GM21528 (cell line): ENCODE results near the gene RPS6KA2.
A peak's percentile ranks its signal among the peaks of the same experiment; 100 is the strongest.

ENCODE experiments used
- ATAC-seq: cut with Tn5 transposase; IDR thresholded peaks from one replicate; pipeline ENCODE4 v1.9.1; 2021; ENCODE audit warnings: mild to moderate bottlenecking, moderate library complexity; ENCODE audit not compliant: unreplicated experiment, low FRiP score

RPS6KA2 gene

GRCh38 chr6:166439366-166440091, 187.5 kb downstream of the RPS6KA2 start:
- ATAC-seq, result no peak

DNA sequence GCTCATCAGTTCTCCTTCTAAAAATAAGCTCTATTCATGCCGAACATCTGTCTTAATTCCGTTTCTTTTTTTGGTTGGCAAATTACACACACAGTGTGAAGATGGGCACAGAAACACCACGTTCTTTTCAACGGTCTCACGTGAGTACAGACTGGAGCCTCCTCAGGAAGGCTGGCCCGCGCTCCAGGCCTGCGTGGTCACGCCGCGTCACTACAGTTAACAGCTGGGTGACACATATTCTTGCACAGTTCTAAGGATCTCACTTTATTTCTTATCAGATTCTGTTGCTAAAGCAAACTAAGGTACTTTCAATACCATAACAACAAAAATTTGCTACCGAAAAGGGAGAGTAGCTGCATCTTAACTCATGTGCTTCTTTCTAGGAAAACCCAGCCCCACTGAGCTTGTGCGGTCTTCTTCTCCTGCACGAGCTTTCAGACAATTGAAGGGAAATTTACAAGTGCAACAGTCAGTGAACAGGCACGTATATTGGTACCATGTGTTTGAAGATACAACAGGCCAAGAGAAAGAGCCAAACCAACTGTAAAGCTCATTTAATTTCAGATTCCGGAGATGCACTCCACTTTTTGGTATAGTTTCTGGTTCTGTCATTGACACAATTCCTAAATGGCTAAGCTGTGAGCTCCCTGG, 188.7 kb downstream of the RPS6KA2 start:
- ATAC-seq, result no peak

GRCh38 chr6:166437661-166438060, 189.4 kb downstream of the RPS6KA2 start:
- ATAC-seq, result no peak

DNA sequence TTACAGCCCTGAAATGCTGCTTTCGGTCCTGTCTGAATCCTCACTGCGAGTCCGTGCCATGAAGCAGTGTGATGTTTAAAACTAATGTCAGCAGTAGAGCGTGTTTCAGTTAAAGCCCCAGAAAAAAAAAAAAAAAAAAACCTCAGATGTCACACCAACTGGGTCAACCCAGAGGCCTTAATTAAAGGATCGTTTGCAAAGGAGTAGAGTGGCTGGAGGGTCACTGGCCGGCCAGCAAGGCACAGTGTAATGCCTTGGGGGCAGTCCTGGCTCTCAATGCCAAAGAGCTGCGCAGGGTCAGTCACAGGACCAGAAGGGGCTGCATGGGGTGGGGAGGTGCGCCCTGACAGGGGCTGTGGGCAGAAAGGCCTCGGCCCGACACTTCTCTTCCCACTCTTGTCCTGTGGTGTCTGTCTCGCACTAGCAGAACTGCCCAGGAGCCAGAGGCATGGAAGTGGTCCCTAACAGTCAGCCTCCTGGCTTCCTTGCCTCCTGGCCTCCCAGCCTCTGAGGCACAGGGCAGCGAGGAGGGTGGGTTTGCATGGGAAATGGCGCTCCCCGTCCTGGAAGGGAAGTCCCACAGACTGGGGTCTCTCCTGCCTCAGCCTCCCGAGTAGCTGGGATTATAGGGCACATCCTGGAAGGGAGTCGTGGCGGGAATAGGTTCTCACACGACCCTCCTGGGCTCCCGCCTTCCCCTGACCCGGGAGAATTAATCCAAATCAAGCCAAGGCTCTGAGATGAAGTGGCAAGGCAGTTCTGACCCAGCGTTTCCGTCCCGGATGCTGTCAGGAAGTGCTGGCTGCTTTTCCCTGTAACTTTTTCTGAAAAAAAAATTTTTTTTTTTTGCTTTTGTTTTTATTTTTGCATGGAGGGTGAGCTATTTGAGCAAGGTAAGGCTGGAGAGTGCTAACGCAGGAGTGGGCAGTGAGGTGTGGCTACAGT, 190.6 kb downstream of the RPS6KA2 start:
- no peak for ATAC-seq

DNA sequence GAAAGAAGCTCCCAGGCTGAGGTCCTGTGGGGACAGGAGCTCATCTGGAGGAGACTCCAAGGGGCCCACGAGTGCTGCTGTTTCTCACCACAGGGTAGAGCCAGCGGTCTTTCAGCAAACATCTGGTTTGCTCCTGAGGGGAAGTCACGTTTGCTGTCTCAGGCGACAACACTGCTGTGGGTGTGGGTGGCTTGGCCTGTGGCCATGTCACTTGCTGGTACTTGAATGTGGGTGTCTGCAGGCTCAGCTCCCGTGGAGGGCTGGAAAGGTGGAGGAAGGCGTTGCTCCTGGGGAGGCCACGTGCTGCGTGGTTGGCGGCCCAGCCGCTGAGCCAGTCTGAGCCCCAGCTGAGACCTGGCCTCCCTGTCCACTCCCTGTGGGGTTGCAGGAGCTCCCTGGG, 191.5 kb downstream of the RPS6KA2 start:
- ATAC-seq, result no peak

DNA sequence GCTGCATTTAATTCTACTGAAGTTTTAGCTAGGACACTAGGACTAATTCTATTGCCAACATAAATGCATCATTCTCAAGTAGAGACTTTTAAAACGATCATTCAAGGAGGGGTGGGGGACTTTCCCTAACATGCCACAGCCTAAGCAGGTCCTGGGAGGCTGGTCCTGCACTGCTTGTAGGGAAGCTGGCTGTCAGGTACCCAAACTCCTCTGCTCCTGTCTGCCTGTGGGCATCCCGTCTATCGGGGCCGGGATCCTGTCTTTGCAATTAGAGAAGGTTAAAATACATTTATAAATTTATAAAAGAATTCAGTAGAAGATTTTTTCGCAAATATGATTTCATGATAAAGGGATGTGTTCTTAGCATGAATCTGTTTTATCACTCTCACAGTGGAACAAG, 192.7 kb downstream of the RPS6KA2 start:
- no peak for ATAC-seq

GRCh38 chr6:166433096-166433495, 194.0 kb downstream of the RPS6KA2 start:
- ATAC-seq, result no peak

DNA sequence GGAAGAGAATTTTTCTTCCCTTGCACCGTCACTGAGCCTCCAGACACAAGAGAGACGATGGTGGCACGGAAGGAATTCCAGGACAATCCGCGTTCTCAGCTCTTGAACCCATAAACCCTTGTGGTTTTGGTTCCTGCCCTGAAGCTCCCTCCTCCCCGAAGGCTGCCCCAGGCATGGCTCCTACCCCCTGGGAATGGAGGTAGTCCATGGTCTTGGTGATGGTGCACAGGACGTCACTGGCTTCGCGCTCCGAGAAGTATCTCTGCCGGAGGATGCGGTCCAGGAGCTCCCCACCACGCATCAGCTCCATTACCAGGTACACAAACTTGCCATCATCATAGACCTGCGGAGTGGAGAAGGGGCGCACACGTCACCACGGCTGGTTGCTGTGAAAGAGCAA, 196.8 kb downstream of the RPS6KA2 start:
- no peak for ATAC-seq

DNA sequence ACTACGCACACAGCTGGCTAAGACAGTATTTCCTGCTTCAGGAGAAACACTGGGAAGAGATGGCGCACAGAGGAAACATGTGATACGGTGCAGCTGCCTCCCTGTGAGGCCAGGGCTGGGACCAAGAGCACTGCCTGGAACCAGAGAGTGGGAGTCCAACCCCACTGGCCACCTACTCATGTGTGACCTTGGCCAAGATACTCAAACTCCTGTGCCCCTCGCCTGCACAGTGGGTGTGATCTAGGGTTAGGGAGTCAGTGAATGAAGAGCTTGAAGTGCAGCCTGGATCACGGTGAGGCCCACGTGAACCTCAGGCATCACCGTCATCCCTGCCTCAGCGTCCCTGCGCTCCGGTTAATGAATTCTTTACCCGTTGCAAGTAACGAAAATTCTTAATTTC, 202.6 kb downstream of the RPS6KA2 start:
- no peak for ATAC-seq

GRCh38 chr6:166423781-166424180, 203.3 kb downstream of the RPS6KA2 start:
- ATAC-seq, result no peak

GRCh38 chr6:166423051-166423745, 203.9 kb downstream of the RPS6KA2 start:
- no peak for ATAC-seq

DNA sequence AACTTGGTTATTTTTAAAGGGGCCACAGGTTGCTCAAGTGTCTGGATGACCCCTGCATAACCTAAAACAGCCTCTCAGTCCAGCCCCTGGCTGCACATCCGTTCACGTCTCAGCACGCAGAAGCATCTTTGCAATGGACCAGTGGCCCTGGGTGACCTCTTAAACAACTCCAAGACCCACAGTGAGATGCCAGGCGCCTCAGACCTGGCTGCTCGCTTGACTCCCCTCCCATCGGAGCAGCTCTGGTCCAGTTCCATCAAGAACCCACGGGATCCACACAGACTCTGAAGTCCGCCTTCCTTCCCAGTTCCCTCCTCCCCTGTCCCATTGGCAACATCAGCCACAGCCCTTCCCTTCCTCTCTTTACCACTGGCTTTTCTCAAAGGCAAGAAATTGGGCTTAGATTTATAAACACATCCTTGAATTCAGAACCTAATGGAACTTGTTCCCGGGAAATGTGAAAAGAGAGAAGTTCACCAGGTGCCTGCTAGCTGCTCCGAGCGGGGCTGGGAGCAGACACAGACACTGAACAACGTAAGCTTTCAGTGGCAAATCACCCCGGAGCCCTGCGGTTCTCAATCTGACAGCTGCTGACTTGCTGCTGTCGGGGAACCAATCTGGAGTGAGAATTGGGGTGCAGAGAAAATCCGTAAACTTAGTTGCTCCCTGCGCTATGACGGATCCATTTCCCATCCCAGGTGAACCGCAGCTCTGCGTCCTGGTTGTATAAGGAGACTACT, 204.7 kb downstream of the RPS6KA2 start:
- no peak for ATAC-seq

GRCh38 chr6:166420351-166420750, 206.7 kb downstream of the RPS6KA2 start:
- no peak for ATAC-seq

GRCh38 chr6:166419717-166420116, 207.3 kb downstream of the RPS6KA2 start:
- peak; percentile 9 for ATAC-seq

- ATAC-seq, result peak; percentile 93
Measured at GRCh38 chr6:166419286-166419685, 207.8 kb downstream of the RPS6KA2 start.

- ATAC-seq, result no peak
Measured at GRCh38 chr6:166418691-166419143, 208.3 kb downstream of the RPS6KA2 start.

- no peak for ATAC-seq
Measured at GRCh38 chr6:166417285-166417691, 209.8 kb downstream of the RPS6KA2 start.

DNA sequence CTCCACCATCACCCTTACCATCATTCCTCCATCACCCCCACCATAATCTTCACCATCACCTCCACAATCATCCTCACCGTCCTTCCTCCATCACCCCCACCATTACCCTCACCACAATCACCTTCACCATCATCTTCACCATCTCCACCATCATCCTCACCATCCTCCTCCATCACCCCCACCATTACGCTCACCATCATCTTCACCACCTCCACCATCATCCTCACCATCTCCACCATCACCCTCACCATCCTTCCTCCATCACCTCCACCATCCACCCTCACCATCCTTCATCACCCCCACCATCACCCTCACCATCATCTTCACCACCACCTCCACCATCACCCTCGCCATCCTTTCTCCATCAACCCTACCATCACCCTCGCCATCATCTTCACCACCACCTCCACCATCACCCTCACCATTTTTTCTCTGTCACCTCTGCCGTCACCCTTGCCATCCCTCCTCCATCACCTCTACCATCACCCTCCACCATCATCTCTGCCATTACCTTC, 211.2 kb downstream of the RPS6KA2 start:
- no peak for ATAC-seq

DNA sequence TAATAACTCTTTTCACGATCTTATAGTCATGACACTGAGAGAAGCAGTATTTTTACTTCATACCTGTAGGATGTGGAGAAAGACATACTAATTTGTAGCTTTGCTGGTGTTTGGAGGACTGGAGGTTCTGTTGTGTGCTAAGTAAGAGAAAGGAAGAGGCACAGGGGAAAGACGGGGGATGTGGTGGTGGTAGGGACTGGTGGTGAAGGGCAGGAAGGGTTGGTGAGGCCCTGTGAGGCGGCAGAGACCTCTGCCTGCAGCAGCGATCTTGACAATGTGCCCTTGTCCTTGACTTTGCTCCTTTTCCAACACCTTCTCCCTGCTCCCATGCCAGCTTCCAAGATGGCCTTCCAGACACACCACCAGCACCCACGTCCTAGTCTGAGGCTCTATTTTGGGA, 211.7 kb downstream of the RPS6KA2 start:
- no peak for ATAC-seq
